HG03025 (cell line): ENCODE results near the gene ADGRD1.
"Not testable (repeated sequence)": the region's sequence is repeated elsewhere in the genome, so short reads cannot be mapped to it uniquely, and the experiment has no call there.

Experiments
- ATAC-seq: cut with Tn5 transposase; IDR thresholded peaks from one replicate; pipeline ENCODE4 v1.9.1; 2021; ENCODE audit warnings: mild to moderate bottlenecking, moderate library complexity; ENCODE audit not compliant: unreplicated experiment, low FRiP score

Gene ADGRD1

DNA sequence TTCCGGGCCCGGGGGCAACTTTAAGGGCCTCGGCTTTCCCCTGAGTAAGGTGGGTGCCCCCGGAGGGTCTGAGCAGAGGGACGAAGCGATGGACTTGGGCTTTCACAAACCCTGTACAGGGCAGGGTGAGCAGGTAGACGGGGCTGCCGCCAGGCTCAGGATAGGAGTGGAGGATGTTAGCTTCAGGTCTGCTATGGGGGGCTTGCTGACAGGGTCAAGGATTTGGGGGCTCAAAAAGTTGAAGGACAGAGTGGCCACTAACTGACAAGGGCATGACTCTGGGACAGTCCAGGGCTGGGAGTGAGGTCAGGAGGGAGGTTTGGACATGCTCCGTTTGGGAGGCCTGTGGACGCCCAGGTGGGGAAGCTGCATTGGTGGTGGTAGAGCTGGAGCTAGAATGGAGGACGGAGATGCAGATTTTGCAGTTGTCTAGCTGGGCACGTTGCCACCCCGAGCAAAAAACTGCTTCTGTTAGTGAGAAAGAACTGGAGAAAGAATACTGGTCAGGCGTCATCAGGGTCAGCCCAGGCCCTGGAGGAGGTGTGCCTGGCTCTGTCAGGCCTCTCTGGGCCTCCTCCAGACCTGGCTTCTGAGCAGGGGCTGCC is 113.3 kb downstream of the ADGRD1 start:
- no peak for ATAC-seq

DNA sequence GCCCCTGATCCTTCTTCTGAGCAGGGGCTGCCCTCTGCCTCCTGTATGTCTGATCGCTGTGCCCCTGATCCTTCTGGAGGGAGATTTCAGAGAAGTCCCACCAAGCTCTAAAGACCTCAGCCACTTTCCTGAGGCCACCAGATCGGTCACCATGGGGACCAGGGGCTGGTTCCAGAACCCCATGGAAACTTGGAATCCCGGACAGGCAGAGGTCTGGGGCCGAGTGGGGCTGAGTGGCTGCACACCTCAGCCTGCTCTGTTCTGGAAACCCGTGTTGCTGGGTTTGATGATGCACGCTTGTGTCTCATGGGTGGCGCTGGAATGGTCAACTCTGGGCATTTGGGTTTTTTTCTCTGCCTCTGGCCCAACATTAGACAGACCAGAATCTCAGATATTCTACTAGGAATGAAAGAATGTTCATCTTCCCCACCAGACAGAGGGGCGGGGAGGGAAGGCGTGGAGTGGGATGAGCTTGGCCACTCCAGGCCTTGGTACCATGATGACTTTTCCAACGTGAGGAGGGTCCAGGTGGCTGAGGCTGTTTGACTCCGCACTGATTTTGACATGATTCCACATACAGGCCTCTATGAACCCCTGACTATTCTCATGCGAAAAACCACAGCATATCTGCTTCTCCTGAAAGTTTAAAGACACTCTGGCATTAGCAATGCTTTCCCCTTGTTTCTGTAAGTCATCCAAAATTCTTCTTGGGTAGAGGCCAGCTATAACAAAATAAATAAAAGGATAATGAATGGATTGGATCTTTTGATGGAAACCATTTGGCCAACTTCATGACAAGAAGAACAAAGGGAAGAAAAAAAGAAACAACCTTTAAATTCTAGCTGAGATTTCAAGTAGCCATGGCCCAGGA is 114.5 kb downstream of the ADGRD1 start:
- ATAC-seq: no peak

DNA sequence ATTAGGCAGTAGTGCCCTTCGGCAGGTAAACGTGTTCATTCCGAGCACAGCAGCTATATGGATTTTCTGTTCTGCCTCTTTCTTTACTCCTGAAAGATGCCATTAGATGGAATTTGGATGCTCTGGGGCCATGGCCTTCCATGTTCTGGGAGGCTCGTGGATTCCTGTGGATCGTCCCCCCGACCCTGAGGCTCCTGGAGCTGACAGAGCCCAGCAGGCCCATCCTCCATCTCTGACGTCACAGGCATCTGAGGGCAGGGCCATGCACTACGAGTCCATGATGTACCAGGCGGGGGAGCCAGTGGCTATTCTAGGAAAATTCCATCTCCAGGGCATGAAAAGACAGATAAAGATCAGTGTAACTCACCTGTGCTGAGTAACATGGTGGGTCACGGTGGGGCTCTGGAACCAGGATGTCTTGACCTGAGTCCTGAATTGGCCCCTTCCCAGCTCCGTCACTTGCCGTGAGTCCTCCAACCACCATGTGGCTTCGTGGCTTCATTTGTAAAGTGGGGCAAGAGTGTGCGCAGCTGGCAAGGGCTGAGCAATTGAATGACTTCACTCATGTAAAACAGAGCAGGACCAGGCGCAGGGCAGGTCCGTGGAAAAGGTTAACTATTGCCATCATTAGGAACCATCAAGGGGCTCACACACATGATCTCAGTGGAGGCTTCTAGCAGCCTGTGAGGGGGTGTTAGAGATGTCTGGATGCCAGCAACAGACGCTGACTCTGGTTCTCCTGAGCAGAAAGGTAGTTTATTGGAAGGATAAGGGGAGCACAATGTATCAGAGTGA is 115.4 kb downstream of the ADGRD1 start:
- ATAC-seq: not testable (repeated sequence)

DNA sequence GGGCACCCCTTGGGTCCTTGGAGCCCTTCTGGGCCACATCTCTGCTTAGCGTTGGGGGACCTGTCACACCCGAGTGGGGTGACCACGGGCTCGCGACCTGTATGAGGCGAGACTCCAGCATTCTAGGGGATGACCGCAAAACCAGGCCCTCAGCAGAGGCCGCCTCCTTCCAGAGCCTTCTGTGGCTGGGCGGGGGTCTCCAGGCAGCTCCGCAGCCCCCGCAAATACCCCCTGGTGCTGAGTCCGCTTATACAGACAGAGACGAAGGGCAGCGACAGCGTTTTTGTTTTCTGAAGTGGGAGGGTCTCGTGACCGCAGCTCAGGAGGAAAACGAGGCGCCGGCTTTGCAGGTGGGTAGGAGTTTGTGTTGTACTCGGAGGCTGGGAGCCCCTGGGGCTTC is 116.4 kb downstream of the ADGRD1 start:
- not testable (repeated sequence) for ATAC-seq

DNA sequence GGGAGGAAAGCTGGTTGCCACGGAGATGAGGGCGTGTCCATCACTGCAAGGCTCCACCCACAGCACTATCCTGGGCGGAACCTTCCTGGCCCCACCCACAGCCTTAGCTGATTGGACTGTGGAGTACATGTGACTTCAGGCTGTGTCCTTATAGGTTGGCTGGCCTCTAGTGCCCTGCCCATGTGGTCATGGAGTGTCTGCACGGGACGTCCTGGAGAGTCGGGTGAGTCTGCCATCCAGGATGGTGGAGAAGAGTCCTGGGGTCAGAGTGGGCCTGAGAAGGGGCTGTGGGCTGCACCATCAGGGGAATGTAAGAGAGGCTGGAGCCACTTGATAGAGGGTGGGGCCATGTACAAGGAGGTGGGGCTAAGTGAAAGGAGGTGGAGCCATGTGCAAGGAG is 117.0 kb downstream of the ADGRD1 start:
- not testable (repeated sequence) for ATAC-seq

DNA sequence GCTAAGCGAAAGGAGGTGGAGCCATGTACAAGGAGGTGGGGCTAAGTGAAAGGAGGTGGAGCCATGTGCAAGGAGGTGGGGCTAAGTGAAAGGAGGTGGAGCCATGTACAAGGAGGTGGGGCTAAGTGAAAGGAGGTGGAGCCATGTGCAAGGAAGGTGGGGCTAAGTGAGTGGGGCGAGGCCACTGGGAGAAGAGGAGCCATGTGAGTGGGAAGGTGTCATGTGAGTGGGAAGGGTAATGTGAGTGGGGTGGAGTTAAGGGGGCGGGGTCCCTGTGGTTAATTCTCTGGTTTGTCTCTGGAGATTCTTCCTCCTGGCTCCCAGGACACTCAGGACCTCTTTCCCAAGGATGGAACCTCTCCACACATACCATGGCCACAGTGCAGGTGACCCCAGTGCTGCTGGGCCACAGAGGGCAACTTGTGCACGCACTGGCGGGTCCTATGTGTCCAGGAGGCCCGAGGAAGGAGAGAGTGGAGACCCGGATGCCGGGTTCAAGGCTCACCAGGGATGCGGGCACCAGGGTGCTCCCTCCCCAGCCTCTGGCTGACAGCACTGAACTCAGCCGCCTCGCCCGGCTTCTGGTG is 117.6 kb downstream of the ADGRD1 start:
- ATAC-seq: not testable (repeated sequence)

DNA sequence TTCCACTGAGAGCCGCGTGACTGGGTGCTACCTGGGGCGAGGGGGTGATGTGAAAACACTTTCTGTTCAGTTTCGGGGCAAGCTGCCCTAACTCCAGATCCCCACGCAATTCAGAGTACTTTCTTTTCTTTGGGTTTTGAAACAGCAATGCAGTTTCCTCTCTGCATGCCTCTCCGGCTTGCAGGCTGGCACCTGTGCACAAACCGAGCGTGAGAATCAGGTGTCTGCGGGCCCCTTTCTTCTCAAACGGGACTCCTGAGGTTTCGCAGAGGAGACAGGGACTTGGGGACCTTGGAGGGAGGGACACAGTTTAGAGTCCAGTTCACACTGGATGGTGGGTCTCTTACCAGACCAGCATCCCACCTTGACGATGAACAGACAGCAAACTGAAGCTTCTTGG is 118.2 kb downstream of the ADGRD1 start:
- not testable (repeated sequence) for ATAC-seq

DNA sequence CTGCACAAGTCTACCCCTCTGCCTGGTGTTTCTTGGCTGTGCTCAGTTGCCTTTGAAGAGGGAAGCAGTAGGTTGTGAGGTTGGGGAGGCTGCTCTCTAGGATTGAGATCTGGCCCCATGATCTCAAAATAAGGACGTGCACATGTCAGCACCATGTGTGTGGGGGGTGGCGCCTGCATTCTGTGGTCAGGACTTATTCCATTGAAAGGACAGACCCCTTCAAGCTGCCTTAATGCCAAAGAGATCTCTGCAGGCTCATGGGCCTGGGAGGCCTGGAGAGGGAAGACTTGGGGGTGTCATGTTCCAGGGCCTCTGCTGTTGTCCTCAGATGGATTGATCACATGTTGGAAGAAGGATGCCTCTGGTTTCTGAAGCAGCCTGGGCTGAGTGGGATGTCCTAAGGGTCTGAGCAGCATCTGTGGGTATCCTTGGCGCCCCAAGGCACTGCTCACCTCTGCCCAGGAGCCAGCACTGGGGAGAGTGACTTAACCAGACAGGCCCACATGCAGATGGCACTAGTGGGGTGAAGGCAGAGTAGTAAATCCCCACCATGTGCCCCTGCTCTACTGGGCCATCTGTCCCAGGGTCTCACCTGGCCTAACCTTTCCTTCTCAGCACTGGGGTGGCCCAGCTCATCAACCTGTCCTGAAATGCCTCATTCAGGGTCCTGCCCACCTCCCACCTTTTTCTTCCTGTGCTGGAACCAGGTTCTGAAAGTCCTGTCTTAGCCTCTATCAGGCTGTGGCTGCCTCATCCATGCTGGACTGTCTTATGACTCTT is 118.9 kb downstream of the ADGRD1 start:
- ATAC-seq: no peak

DNA sequence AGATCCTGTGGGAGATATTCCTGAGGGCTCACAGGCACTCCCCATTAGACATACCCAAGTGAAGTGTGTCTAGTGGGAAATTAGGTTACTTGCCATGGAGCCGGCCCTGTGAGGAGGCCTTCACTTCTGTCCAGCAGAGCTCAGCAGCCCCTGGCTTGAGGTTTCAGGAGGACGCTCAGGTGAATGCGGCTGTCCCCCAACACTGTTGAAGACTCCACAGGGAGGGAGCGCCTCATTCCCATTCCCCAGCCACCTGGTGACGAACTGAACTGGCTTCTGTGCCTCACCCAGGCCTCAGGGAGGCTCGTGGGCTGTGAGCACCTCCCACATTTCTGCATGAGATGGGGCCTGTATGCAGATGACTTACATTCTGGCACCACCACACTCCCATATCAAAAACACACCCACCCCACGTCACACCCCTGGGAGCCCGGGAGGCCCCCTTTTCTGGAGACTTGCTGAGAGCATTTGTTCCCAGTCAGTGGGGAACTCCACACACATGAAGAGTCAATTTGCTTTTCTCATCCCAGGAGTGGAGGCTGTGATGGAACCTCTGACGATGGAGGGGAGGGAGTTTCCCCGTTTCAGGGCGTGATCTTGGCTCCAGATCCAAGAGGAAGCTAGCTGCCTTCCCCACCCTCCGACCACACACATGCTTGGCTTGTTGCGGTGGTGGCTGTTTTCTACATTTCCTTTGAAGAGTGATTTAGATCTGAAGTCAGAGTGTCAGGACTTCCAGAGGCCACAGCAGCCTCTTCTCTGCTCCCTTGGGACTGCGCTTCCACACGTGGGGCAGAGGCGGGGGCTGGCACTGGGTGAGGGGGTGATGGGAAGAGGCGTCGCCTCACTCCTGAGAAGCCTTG is 120.7 kb downstream of the ADGRD1 start:
- no peak for ATAC-seq

DNA sequence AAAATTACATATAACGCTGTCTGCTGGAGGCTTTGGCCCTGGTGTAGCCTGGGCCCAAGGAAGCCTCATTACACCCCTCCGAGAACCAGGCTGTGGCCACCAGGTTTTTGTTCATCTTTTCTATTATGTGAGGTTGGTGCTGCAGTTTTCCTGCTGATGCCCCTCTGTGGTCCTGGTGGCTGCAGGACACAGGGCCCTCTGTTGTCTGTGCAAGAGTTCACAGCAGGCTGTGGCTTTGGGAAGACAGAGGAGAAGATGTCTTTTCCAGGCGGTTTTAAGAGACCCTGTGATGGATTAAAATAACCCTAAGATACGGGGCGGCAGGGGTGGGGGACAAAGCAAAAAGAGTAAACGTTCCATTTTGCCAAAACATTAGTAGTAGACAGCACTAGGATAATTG is 121.5 kb downstream of the ADGRD1 start:
- no peak for ATAC-seq

DNA sequence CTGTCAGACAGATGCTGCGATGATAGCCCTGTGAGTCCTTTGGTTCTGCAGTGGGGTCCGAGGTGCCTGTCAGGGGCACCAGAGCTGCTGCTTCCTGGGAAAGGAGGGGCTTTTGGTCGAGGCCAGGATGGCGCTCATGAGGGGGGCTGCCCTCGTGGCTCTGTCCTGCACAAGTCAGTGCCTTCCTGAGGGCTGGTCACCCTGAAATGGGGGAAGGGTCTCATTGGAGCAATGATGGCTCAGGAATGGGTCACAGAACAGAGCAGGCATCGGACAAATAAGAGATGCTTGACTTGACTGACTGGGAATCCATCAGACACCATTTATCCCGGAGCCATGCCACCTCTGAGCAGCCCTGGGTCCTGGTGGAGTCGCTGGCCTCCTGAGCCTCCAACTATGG is 121.9 kb downstream of the ADGRD1 start:
- no peak for ATAC-seq

DNA sequence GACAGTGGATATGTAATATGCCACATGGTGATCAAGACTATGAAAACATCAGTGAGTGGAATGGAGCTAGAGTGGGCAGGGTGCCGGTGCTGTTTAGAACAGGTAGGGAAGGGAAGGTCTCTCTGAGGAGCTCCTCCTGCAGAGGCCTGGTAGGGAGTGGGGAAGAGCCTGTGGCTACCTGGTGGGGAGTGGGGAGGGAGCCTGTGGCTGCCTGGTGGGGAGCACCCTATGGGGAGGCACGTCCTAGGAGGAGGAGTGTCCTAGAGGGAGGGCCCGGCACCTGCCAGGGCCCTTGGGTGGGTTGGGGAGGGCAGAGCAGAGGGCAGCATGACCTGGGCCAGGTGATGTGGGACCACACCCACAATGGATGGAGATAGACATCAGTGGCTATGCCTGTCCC is 122.6 kb downstream of the ADGRD1 start:
- no peak for ATAC-seq

DNA sequence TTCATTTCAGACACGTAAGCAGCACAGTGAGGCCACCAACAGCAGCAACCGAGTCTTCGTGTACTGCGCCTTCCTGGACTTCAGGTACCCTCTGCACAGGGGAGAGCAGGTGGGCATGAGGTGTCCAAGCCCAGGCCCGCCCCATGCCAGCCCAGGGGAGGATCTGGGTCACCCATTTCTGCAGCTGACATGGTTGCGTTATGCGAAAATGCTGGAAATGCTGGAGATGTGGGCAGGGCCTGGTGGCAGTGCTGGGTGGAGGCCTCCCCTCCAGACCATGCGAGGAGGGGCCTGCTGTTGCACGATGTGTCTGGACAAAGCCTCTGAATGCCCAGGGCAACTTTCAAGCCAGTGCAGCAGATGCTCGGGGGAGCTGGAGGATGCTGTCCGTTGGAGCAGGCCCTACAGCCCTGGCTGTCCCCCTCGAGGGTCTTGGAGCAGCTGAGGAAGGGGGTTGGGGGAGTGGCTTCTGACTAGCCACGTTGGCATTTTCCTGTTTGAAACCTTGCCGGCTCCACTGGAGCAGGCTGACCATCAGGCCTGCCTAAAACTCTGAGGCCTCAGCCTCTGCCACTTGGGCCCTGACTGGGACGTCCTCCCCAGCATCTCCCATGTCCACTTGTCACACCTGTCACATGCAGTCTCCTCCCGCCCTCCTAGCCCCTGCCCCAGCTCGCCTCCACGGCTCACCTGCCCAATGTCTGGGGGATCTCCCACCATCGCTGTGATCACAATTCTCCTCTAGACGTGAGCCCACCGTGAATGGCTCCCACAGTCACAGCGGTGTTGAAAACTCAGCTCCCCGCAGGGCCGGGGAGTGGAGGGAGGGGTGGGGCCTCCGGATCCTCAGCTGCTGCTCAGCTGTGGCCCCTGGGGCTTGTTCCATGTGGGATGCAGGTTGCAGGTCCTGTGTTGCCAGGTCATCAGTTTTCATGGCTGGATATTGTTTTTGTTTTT is 123.4 kb downstream of the ADGRD1 start:
- no peak for ATAC-seq

DNA sequence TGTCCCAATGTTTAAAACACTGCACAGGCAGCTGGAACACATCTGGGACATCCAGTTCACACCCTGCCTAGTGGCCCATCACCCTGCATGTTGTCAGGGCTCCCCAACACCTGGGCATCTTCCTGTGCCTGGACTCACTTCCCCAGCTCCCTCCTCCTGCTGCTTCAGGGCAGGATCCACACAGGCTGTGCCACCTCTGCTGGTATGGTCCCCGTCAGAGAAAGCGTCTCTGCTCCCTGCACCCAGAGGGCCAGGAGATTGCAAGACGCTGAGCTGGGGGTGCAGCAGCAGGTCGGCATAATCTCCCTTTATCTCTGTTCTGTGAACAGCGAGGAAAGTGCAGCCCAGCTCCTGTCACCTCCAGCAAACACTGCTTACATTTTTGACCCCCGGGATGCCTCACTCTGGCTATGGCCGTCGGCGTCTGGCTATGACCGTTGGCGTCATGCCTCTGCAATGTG is 124.3 kb downstream of the ADGRD1 start:
- ATAC-seq: no peak

DNA sequence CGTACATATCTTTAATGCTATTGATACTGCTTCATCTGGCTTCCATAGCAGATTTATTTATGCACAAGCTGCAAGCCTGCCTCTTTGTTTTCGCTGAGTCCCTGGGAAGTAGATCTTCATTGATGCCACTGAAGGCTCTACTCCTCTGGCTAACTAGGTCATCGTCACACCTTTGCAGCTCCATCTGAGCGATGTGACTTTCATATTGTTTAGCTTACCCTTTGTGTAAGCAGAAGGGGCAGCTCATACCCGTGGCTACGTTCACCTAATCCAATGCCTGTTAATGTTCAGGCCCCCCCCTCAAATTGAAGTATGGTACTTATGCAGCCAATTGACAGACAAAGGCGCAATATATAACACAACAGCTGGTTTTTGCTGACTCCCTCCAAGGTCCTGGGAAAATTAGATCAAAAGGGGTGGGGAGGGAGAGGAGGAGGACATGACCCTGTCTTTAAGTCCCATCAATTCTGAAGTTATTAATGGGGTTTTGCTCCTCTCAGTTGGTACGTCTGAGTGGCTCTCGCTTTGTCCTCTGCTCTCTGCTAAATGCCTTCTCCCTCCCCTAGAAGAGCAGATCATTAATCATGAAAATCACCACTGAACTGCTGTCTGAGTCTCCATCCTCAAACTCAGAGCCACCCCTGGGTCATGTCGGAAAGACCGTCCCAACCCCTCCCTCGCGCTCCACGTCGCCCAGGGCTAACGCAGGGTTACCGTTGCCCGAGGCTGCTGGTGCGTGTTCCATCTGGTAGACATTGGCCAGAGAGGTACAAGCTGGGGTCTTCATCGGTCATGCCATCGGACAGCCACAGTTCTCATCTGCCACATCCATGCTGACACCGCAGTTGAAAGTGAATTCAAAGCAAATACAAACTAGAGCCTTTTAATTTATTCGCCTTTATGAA is 128.8 kb downstream of the ADGRD1 start:
- no peak for ATAC-seq

DNA sequence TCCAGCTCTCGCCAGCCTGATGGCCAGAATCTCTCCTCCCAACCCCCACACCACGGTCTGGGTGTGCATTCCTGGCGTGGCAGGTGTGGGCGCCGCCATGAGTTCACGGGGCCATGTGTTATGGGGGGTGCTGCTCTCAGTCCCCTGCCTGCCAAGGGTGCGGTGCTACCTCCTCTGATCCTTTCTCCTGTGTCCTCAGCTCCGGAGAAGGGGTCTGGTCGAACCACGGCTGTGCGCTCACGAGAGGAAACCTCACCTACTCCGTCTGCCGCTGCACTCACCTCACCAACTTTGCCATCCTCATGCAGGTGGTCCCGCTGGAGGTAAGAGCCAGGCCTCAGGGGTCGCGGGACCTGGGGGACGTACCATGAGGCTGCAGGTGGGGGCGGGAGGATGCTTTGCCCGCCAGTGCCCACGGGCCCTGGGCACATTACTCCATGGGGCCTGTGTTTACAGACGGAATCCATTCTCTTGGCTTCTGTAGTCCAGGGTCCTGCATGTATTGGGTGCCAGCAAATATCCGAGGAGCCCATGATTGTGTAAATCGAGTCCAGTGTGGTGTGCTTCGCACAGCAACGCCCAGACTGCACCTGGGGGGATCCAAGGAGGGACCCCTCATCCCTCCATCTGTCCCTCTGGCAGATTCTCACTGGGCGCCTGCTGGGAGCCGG is 130.8 kb downstream of the ADGRD1 start:
- no peak for ATAC-seq
